C4-2B (cell line): Measurements from ENCODE around the gene ZNF219.

Experiments
- H3K27ac ChIP-seq: fragments of 450-650 bp; 2 replicates; pipeline ENCODE4 v1.5.1; 2017
- ZFX ChIP-seq: fragments of 450-650 bp; IDR thresholded peaks from 2 replicates; pipeline ENCODE4 v1.6.1; 2017
- TF ChIP-seq, protein P1 (sequence below): fragments of 450-650 bp; conservative IDR thresholded peaks from 2 replicates; pipeline ENCODE4 v1.5.1; 2017; ENCODE audit warnings: mild to moderate bottlenecking

The ZNF219 gene

GRCh38 chr14:21054768-21055145 lies 43.7 kb downstream of the ZNF219 start:
- TF ChIP-seq, protein P1, sequence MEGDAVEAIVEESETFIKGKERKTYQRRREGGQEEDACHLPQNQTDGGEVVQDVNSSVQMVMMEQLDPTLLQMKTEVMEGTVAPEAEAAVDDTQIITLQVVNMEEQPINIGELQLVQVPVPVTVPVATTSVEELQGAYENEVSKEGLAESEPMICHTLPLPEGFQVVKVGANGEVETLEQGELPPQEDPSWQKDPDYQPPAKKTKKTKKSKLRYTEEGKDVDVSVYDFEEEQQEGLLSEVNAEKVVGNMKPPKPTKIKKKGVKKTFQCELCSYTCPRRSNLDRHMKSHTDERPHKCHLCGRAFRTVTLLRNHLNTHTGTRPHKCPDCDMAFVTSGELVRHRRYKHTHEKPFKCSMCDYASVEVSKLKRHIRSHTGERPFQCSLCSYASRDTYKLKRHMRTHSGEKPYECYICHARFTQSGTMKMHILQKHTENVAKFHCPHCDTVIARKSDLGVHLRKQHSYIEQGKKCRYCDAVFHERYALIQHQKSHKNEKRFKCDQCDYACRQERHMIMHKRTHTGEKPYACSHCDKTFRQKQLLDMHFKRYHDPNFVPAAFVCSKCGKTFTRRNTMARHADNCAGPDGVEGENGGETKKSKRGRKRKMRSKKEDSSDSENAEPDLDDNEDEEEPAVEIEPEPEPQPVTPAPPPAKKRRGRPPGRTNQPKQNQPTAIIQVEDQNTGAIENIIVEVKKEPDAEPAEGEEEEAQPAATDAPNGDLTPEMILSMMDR = no peak
- TF ChIP-seq ZFX = no peak
- H3K27ac ChIP-seq = no peak overlapping the region

DNA sequence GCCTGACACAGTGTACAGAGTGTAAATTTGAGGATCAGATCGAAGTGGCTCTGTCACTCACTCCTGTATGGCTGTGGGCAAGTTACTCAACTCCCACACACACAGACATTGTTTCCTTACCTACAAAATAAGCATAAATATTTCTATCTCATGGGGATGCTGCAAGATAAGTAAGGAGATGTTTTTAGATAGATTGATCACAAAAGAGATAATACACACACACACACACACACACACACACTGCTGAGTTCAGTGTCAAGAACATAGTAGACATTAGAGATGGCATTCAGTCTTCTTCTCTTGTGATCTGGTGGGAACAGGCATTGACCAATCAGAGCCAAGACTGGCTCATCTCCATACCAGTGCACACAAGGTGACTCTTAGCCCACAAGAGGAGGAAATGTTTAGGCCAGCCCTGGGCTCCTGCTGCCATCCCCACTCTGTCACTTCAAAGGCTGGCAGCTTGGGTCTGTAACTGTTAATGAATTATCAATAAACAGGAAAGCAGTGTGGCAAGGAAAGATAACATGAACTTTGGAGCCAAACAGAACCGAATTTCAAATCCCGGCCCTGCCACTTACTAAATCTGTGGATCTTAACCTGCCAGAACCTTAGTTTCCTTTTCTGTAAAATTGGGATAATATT lies 44.2 kb downstream of the ZNF219 start:
- no peak overlapping the region for H3K27ac ChIP-seq
- TF ChIP-seq, protein P1 = no peak
- TF ChIP-seq ZFX = no peak

GRCh38 chr14:21053184-21054122 lies 45.0 kb downstream of the ZNF219 start:
- H3K27ac ChIP-seq = no peak overlapping the region
- TF ChIP-seq ZFX = no peak
- TF ChIP-seq, protein P1 = no peak

DNA sequence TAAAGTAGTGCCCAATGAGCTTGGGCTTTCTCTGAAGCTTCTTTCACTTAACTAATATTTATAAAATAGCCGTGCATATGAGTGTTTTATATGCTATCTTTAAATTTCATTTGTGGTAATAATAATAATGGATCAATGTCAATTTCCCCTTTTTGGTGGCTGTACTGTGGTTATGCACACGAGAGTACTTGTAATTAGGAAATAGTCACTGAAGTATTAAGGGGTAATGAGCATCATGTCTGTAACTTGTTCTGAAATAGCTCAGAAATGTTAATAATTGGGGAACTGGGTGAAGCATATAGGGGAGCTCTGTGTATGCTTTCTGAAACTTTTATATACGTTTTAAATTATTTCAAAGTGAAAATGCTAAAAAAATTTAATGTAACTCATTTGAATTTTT lies 47.9 kb downstream of the ZNF219 start:
- no peak for TF ChIP-seq ZFX
- TF ChIP-seq, protein P1 = no peak
- H3K27ac ChIP-seq = no peak overlapping the region

- no peak overlapping the region for H3K27ac ChIP-seq
- no peak for TF ChIP-seq ZFX
- TF ChIP-seq, protein P1 = no peak
Observed at GRCh38 chr14:21049271-21049673, 49.2 kb downstream of the ZNF219 start.

DNA sequence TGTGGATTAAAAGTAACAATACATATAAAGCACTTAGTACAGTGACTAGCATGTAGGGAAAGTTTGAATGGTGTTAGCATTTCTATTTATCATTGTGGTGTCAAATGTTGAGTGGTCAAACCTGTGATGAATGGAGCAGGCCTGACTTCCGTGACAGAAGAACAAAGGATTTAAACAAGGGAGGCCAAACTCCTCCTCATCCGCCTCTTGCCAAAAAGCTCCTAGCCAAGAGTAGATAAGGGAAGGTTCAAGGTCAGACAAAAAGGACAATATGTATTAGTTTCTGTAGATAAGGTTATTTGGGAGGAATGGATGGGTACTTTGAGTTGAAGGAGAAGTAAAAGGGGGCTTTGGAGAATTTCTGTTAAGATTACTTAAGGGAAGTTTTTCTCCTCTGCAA lies 49.8 kb downstream of the ZNF219 start:
- TF ChIP-seq ZFX = no peak
- TF ChIP-seq, protein P1 = no peak

DNA sequence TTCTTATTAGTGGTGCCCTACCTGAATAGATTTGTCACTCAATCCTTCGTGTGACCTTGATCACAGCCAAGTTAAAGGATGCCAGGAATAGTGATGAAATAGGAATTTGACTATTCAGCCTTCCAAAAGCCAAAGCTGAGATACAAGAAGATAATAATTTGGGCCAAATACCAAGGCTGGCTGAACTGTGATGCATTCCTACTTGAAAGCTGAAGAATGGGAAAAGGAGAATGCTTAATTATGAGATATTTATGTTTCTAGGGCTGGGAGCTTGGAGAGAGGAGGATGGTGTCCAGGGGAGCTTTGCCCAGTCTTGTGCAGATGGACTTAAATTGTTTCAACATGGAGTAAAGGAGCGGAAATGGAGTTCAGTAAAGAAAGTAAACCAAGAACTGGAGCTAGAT lies 51.1 kb downstream of the ZNF219 start:
- TF ChIP-seq ZFX = no peak
- TF ChIP-seq, protein P1 = no peak
- H3K27ac ChIP-seq = no peak overlapping the region

More for the DNA sequence above, 49.8 kb downstream of the ZNF219 start:
- no peak overlapping the region for H3K27ac ChIP-seq
